GM10248 (cell line): ENCODE results near the gene FAM184B.

Experiments used
- CTCF ChIA-PET: fragments of 300-600 bp; sonication (Branson Sonifier 250); formaldehyde crosslinking; extraction: SDS; loops from one replicate; lab custom pipeline; 2021; ENCODE audit warnings: antibody characterized with exemption; lab: Yijun Ruan, JAX
- POLR2A ChIA-PET: fragments of 350-650 bp; sonication (Branson Sonifier 250); formaldehyde crosslinking; extraction: SDS; loops from one replicate; lab custom pipeline; 2020; ENCODE audit warnings: antibody characterized with exemption; lab: Yijun Ruan, JAX
- DNase-seq: peaks from one replicate; pipeline ENCODE4 v3.0.0; 2012; ENCODE audit errors: extremely low spot score
- CTCF ChIP-seq: IDR thresholded peaks from 2 replicates; pipeline ENCODE4 v1.5.1; 2012; ENCODE audit warnings: mild to moderate bottlenecking, low read depth; ENCODE audit errors: extremely low read depth, missing control alignments, control extremely low read depth

The FAM184B gene

GRCh38 chr4:17797808-17798207, 16.4 kb upstream of the FAM184B start:
- no peak for TF ChIP-seq CTCF
- ChIA-PET CTCF (interaction anchor here (1.4 to 7.5 kb wide), 5 partner anchors 9 to 19 kb away, joined by 5 to 44 read pairs (median 11); partner anchors contain the start of genes DCAF16, FAM184B and NCAPG), POLR2A (interaction anchor here (1.4 kb wide), 1 partner anchor 13 kb away, joined by 3 read pairs; the partner anchor contains the start of genes DCAF16 and NCAPG)
- no peak for DNase-seq

- ChIA-PET CTCF (interaction anchor here (7.5 kb wide), 1 partner anchor 12 kb away, joined by 44 read pairs; no protein-coding TSS in a partner anchor), POLR2A (no interaction called here)
- DNase-seq: no peak
- TF ChIP-seq CTCF: no peak
Measured at GRCh38 chr4:17794730-17795129, 13.3 kb upstream of the FAM184B start.

GRCh38 chr4:17788956-17789355, 7.5 kb upstream of the FAM184B start:
- ChIA-PET POLR2A (no interaction called here), CTCF (interaction anchor here (1.2 to 2.3 kb wide), 4 partner anchors 9 to 152 kb away, joined by 3 to 6 read pairs (median 4); no protein-coding TSS in a partner anchor)
- DNase-seq: no peak
- no peak for TF ChIP-seq CTCF

GRCh38 chr4:17787315-17787714, 5.9 kb upstream of the FAM184B start:
- POLR2A ChIA-PET: no interaction called here
- no peak for TF ChIP-seq CTCF
- no peak for DNase-seq
- CTCF ChIA-PET: interaction anchor here (1.1 to 2.3 kb wide), 4 partner anchors 12 to 29 kb away, joined by 3 to 7 read pairs (median 5); no protein-coding TSS in a partner anchor

GRCh38 chr4:17786567-17786966, 5.1 kb upstream of the FAM184B start:
- POLR2A ChIA-PET: no interaction called here
- TF ChIP-seq CTCF: no peak
- no peak for DNase-seq
- CTCF ChIA-PET: interaction anchor here (1.1 to 2.3 kb wide), 4 partner anchors 13 to 30 kb away, joined by 3 to 7 read pairs (median 5); no protein-coding TSS in a partner anchor

- TF ChIP-seq CTCF: no peak
- ChIA-PET POLR2A (no interaction called here), CTCF (interaction anchor here (0.9 to 2.3 kb wide), 2 partner anchors 14 to 22 kb away, joined by 3 to 7 read pairs; no protein-coding TSS in a partner anchor)
- DNase-seq: no peak
Measured at GRCh38 chr4:17785858-17786257, 4.4 kb upstream of the FAM184B start.
